ENCODE results near the gene ZNF23.

DNA sequence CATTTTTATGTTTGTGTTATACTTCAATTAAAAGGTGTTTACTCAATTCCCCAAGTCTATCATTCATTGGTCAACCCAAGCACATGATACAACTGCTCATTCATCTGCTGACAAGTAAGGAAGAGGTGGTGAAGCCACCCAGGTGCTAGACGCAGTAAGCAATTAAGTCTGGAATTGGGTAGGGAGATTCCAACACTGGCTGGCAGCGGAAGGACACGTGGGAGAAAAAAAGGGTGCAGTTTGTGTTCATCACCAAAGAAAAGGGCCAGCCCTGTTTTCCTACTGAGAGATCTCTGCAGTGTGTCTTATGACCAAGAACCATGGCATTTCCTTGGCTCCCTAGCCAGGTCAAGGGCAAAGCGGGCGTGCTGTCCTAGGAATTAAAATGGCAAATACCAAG lies 11.8 kb upstream of the ZNF23 start:
- TF ChIP-seq, protein P1, sequence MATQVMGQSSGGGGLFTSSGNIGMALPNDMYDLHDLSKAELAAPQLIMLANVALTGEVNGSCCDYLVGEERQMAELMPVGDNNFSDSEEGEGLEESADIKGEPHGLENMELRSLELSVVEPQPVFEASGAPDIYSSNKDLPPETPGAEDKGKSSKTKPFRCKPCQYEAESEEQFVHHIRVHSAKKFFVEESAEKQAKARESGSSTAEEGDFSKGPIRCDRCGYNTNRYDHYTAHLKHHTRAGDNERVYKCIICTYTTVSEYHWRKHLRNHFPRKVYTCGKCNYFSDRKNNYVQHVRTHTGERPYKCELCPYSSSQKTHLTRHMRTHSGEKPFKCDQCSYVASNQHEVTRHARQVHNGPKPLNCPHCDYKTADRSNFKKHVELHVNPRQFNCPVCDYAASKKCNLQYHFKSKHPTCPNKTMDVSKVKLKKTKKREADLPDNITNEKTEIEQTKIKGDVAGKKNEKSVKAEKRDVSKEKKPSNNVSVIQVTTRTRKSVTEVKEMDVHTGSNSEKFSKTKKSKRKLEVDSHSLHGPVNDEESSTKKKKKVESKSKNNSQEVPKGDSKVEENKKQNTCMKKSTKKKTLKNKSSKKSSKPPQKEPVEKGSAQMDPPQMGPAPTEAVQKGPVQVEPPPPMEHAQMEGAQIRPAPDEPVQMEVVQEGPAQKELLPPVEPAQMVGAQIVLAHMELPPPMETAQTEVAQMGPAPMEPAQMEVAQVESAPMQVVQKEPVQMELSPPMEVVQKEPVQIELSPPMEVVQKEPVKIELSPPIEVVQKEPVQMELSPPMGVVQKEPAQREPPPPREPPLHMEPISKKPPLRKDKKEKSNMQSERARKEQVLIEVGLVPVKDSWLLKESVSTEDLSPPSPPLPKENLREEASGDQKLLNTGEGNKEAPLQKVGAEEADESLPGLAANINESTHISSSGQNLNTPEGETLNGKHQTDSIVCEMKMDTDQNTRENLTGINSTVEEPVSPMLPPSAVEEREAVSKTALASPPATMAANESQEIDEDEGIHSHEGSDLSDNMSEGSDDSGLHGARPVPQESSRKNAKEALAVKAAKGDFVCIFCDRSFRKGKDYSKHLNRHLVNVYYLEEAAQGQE (IDR thresholded peaks at IDR 0.05; ENCODE audit: insufficient read depth in 1 of 2, low read depth in 2 of 2, low read length in 2 of 2) = no peak
- TF ChIP-seq POLR2AphosphoS5 (IDR thresholded peaks at IDR 0.05; ENCODE audit: low read depth, low read length) = no peak
- TF ChIP-seq TAF1 (IDR thresholded peaks at IDR 0.05; ENCODE audit: borderline replicate concordance, insufficient read depth, low read length) = no peak
- TF ChIP-seq SIN3A (IDR thresholded peaks at IDR 0.05; ENCODE audit: borderline replicate concordance, insufficient read depth, low read length) = no peak
